Stimulated activated CD4-positive, alpha-beta T cell treated with anti-CD3 and anti-CD28 coated beads, TNF-alpha, amount 100 ng/mL, for 4 hours (primary cell): Measurements from ENCODE around the gene APOD.

Source experiments
- DNase-seq, 3 experiments: peaks; one replicate each; pipeline ENCODE4 v3.0.0-alpha.2; 2020; ENCODE audit warnings: low read depth in 3 of 3

The APOD gene

GRCh38 chr3:195524171-195524896 lies 59.4 kb downstream of the APOD start:
- DNase-seq = no peak

GRCh38 chr3:195522254-195523023 lies 61.3 kb downstream of the APOD start:
- DNase-seq = no peak
